Mesendoderm (in vitro differentiated cells): ENCODE results near the gene MAS1L. TPM values are rescaled to one million over a fixed set of nuclear protein-coding genes. Genes with fewer than 3 reads are reported as not detected.

Experiments used
- DNase-seq: peaks from one replicate; pipeline ENCODE4 v3.0.0; 2013
- H2AK5ac ChIP-seq: 2 replicates; pipeline ENCODE4 v1.6.1; 2013; ENCODE audit warnings: low read length, inconsistent platforms
- H2BK120ac ChIP-seq: 2 replicates; pipeline ENCODE4 v1.6.1; 2013; ENCODE audit warnings: low read depth, mild to moderate bottlenecking, low read length, moderate library complexity, mixed read lengths
- H2BK15ac ChIP-seq: replicated peaks from 2 replicates; pipeline ENCODE4 v1.6.1; 2013; ENCODE audit warnings: low read depth, mild to moderate bottlenecking, moderate library complexity
- H2BK5ac ChIP-seq: 2 replicates; pipeline ENCODE4 v1.6.1; 2013; ENCODE audit warnings: low read length, inconsistent platforms
- H3K18ac ChIP-seq: 2 replicates; pipeline ENCODE4 v1.6.1; 2013; ENCODE audit warnings: mild to moderate bottlenecking, low read length, mixed read lengths
- H3K23ac ChIP-seq: one replicate; pipeline ENCODE4 v1.6.1; 2013; ENCODE audit warnings: low read length
- H3K27ac ChIP-seq: 2 replicates; pipeline ENCODE4 v1.5.1; 2013; ENCODE audit warnings: low read depth, mild to moderate bottlenecking, inconsistent platforms, low read length, moderate library complexity
- H3K27me3 ChIP-seq: 2 replicates; pipeline ENCODE4 v1.6.1; 2013; ENCODE audit warnings: low read length, control low read depth, mild to moderate bottlenecking, inconsistent platforms; ENCODE audit not compliant: insufficient read depth, poor library complexity
- H3K36me3 ChIP-seq: 2 replicates; pipeline ENCODE4 v1.6.1; 2013; ENCODE audit warnings: low read length, inconsistent platforms; ENCODE audit not compliant: control insufficient read depth, insufficient read depth
- H3K4ac ChIP-seq: one replicate; pipeline ENCODE4 v1.6.1; 2013; ENCODE audit warnings: low read depth, mild to moderate bottlenecking, low read length, moderate library complexity
- H3K4me1 ChIP-seq: 2 replicates; pipeline ENCODE4 v1.6.1; 2013; ENCODE audit warnings: low read depth, low read length, inconsistent platforms; ENCODE audit not compliant: control insufficient read depth
- H3K4me2 ChIP-seq: 2 replicates; pipeline ENCODE4 v1.6.1; 2013; ENCODE audit warnings: low read length
- H3K4me3 ChIP-seq: 2 replicates; pipeline ENCODE4 v1.5.1; 2013; ENCODE audit warnings: mild to moderate bottlenecking, low read length
- H3K56ac ChIP-seq: one replicate; pipeline ENCODE4 v1.6.1; 2013; ENCODE audit warnings: low read length
- H3K79me1 ChIP-seq: 2 replicates; pipeline ENCODE4 v1.6.1; 2013; ENCODE audit warnings: low read length, inconsistent platforms
- H3K79me2 ChIP-seq: 2 replicates; pipeline ENCODE4 v1.6.1; 2013; ENCODE audit warnings: mild to moderate bottlenecking, low read length; ENCODE audit not compliant: control insufficient read depth, insufficient read depth
- H3K9ac ChIP-seq: 2 replicates; pipeline ENCODE4 v1.6.1; 2013; ENCODE audit warnings: low read length, inconsistent platforms
- H4K5ac ChIP-seq: one replicate; pipeline ENCODE4 v1.6.1; 2013; ENCODE audit warnings: low read length
- H4K8ac ChIP-seq: one replicate; pipeline ENCODE4 v1.6.1; 2013; ENCODE audit warnings: low read depth, mild to moderate bottlenecking, control low read depth, low read length, moderate library complexity
- WGBS: extraction: QIAGEN DNeasy Blood & Tissue Kit; methylation state at CpG from one replicate; pipeline ENCODE4 v1.1.7; 2013; ENCODE audit warnings: low lambda C conversion rate, missing lambda C conversion rate; ENCODE audit not compliant: insufficient coverage; ENCODE audit errors: extremely low coverage; 5-methylcytosine and 5-hydroxymethylcytosine counted together
- polyA plus RNA-seq, 2 experiments: library from polyadenylated mRNA; stranded (reverse); fragments of 200-250 nt; gene quantifications; one replicate each; pipeline ENCODE4 v1.2.3, GENCODE V29; 2013

Gene MAS1L
- polyA plus RNA-seq (2013, experiment 1 of 2): not detected
- not detected for polyA plus RNA-seq (2013, experiment 2 of 2)

GRCh38 chr6:29487660-29488059, at the start of gene MAS1L:
Gene MAS1L, minus strand, starts transcription at chr6:29487956. Its CDS starts 54 bp downstream, at chr6:29487902.
- Histone ChIP-seq H2BK15ac (no peak within 1 kb of the TSS), H3K79me2 (no peaks in the 10 kb centered on the region), H3K27me3 (no peaks in the 10 kb centered on the region), H3K18ac (no peak within 1 kb of the TSS), H3K4me3 (no peak within 1 kb of the TSS), H4K8ac (no peak within 1 kb of the TSS), H3K4me1 (no peaks in the 10 kb centered on the region), H4K5ac (no peak within 1 kb of the TSS), H3K23ac (no peak within 1 kb of the TSS), H3K27ac (no peak within 1 kb of the TSS), H3K4me2 (no peak within 1 kb of the TSS), H3K79me1 (no peaks in the 10 kb centered on the region), H2AK5ac (no peak within 1 kb of the TSS), H3K4ac (no peak within 1 kb of the TSS), H2BK120ac (no peak within 1 kb of the TSS), H3K36me3 (no peaks in the 10 kb centered on the region), H3K56ac (no peak within 1 kb of the TSS), H2BK5ac (no peak within 1 kb of the TSS), H3K9ac (no peak within 1 kb of the TSS)
- no CpG with 5 or more reads among the region's 2 CpGs for WGBS
- no peak for DNase-seq

- no peak overlapping the region for H3K4me2 ChIP-seq
- H4K8ac ChIP-seq: no peak overlapping the region
- H3K4me1 ChIP-seq: no peaks in the 10 kb centered on the region
- H3K4me3 ChIP-seq: no peak overlapping the region
- H3K36me3 ChIP-seq: no peaks in the 10 kb centered on the region
- no peak overlapping the region for H2BK5ac ChIP-seq
- no peak overlapping the region for H2BK120ac ChIP-seq
- no peak overlapping the region for H3K9ac ChIP-seq
- H3K23ac ChIP-seq: no peak overlapping the region
- H3K79me2 ChIP-seq: no peaks in the 10 kb centered on the region
- no peak overlapping the region for H2AK5ac ChIP-seq
- no peak overlapping the region for H4K5ac ChIP-seq
- H3K18ac ChIP-seq: no peak overlapping the region
- H3K79me1 ChIP-seq: no peaks in the 10 kb centered on the region
- H3K4ac ChIP-seq: no peak overlapping the region
- no peak overlapping the region for H3K27ac ChIP-seq
- H2BK15ac ChIP-seq: no peak overlapping the region
- DNase-seq: no peak
- H3K27me3 ChIP-seq: no peaks in the 10 kb centered on the region
- no peak overlapping the region for H3K56ac ChIP-seq
- no CpG with 5 or more reads among the region's 2 CpGs for WGBS
These were observed 44.7 kb upstream of the MAS1L start for GRCh38 chr6:29532320-29532951.

- Histone ChIP-seq H2BK5ac (no peak overlapping the region), H3K4me1 (no peaks in the 10 kb centered on the region), H3K27me3 (no peaks in the 10 kb centered on the region), H2BK120ac (no peak overlapping the region), H2BK15ac (no peak overlapping the region), H3K4me2 (no peak overlapping the region), H3K4me3 (no peak overlapping the region), H3K4ac (no peak overlapping the region), H3K79me1 (no peaks in the 10 kb centered on the region), H3K56ac (no peak overlapping the region), H3K27ac (no peak overlapping the region), H4K5ac (no peak overlapping the region), H4K8ac (no peak overlapping the region), H3K9ac (no peak overlapping the region), H3K18ac (no peak overlapping the region), H3K23ac (no peak overlapping the region), H2AK5ac (no peak overlapping the region), H3K79me2 (no peaks in the 10 kb centered on the region), H3K36me3 (no peaks in the 10 kb centered on the region)
- no peak for DNase-seq
- no CpG with 5 or more reads among the region's 3 CpGs for WGBS
These were observed 43.9 kb upstream of the MAS1L start for GRCh38 chr6:29531668-29532067.

DNA sequence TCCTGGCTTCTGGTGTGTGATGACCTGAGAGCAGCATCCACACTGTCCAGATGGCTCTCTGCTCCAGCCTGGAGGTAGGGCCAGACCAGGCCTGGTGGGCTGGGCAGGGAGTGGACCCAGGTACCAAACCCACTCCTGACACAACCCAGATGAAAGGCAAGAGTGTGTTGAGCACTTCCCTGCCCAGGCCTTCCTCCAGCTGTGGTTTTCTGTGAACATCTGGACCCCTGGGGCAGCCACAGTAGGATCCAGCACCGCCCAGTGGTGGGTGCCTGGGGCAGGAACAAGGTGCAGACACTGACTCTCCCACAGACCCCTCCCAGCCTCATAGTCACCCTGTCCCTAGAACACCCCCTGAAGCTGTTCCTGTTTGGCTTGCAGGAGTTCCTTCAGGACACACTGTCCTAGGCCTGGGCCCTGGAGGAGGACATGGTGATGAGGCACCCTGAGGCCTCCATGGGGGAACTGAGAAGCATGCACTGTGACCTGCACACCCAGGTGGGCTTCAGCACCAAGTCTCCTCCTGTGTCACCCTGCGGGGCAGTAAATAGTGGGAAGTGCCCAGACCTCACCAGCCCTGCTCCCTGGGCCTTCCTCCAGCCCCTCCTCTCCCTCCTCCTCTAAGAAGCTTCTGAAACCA, 43.0 kb upstream of the MAS1L start:
- no peak overlapping the region for H3K23ac ChIP-seq
- no peaks in the 10 kb centered on the region for H3K4me1 ChIP-seq
- no peak overlapping the region for H2AK5ac ChIP-seq
- H3K27ac ChIP-seq: no peak overlapping the region
- H3K9ac ChIP-seq: no peak overlapping the region
- H3K18ac ChIP-seq: no peak overlapping the region
- no peak overlapping the region for H3K4me2 ChIP-seq
- H4K8ac ChIP-seq: no peak overlapping the region
- no peak overlapping the region for H3K4me3 ChIP-seq
- WGBS: no CpG with 5 or more reads among the region's 2 CpGs
- H2BK5ac ChIP-seq: no peak overlapping the region
- H2BK120ac ChIP-seq: no peak overlapping the region
- no peaks in the 10 kb centered on the region for H3K79me1 ChIP-seq
- H3K36me3 ChIP-seq: no peaks in the 10 kb centered on the region
- H3K56ac ChIP-seq: no peak overlapping the region
- DNase-seq: no peak
- H4K5ac ChIP-seq: no peak overlapping the region
- no peak overlapping the region for H3K4ac ChIP-seq
- no peak overlapping the region for H2BK15ac ChIP-seq
- H3K79me2 ChIP-seq: no peaks in the 10 kb centered on the region
- H3K27me3 ChIP-seq: no peaks in the 10 kb centered on the region

DNA sequence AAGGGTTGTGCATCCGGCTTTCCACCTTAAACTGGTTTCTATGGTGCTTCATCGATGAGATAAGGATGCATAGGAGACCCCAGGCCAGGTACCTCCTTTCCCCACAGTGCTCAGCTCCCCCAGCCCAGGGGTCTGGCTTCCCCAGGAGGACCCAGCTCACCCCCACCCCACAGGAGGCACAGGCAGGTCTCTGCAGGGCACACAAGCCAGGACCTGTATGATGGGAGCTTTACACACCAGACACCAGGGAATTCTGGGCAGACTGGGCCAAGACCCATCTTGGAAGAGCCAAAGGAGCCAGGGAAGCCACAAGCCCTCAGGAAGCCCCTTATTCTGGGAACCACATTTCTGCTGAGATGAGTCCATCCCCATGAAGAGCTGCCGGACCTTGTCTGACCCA, 42.2 kb upstream of the MAS1L start:
- no peak overlapping the region for H2BK5ac ChIP-seq
- H2BK15ac ChIP-seq: no peak overlapping the region
- H3K56ac ChIP-seq: no peak overlapping the region
- no peaks in the 10 kb centered on the region for H3K79me2 ChIP-seq
- H4K5ac ChIP-seq: no peak overlapping the region
- H3K27ac ChIP-seq: no peak overlapping the region
- no peak overlapping the region for H3K23ac ChIP-seq
- H3K9ac ChIP-seq: no peak overlapping the region
- H3K79me1 ChIP-seq: no peaks in the 10 kb centered on the region
- H3K4me2 ChIP-seq: no peak overlapping the region
- no peak overlapping the region for H3K18ac ChIP-seq
- H3K27me3 ChIP-seq: no peaks in the 10 kb centered on the region
- no peaks in the 10 kb centered on the region for H3K4me1 ChIP-seq
- H2BK120ac ChIP-seq: no peak overlapping the region
- no peak for DNase-seq
- no peak overlapping the region for H3K4ac ChIP-seq
- no peak overlapping the region for H4K8ac ChIP-seq
- no peaks in the 10 kb centered on the region for H3K36me3 ChIP-seq
- H2AK5ac ChIP-seq: no peak overlapping the region
- no CpG with 5 or more reads among the region's 3 CpGs for WGBS
- no peak overlapping the region for H3K4me3 ChIP-seq
